RWPE2 (cell line): ENCODE data around the gene HTN3.
"Not testable (repeated sequence)": the region's sequence is repeated elsewhere in the genome, so short reads cannot be mapped to it uniquely, and the experiment has no call there.

Experiments used
- ATAC-seq: fragments of 200-7000 bp; cut with Tn5 transposase; 3 replicates; pipeline ENCODE4 v1.9.1; 2021; ENCODE audit warnings: low read depth
- DNase-seq: peaks from one replicate; pipeline ENCODE4 v3.0.0-alpha.2; 2020; ENCODE audit warnings: low spot score
- H3K27ac ChIP-seq: fragments of 450-650 bp; 2 replicates; pipeline ENCODE4 v1.5.1; 2017; ENCODE audit warnings: mild to moderate bottlenecking; ENCODE audit not compliant: poor library complexity, severe bottlenecking
- H3K27me3 ChIP-seq: fragments of 250-450 bp; sonication (Bioruptor Pico); 2 replicates; pipeline ENCODE4 v1.5.1; 2021; ENCODE audit warnings: mild to moderate bottlenecking, moderate library complexity; ENCODE audit not compliant: insufficient read depth, poor library complexity, severe bottlenecking
- H3K36me3 ChIP-seq: fragments of 250-450 bp; sonication (Bioruptor Pico); 2 replicates; pipeline ENCODE4 v1.5.1; 2020; ENCODE audit warnings: low read depth, mild to moderate bottlenecking, moderate library complexity
- H3K4me1 ChIP-seq: fragments of 250-450 bp; sonication (Bioruptor Pico); 2 replicates; pipeline ENCODE4 v1.5.1; 2021; ENCODE audit warnings: mild to moderate bottlenecking, moderate library complexity; ENCODE audit not compliant: insufficient read depth, poor library complexity, severe bottlenecking
- H3K4me3 ChIP-seq: fragments of 250-450 bp; sonication (Bioruptor Pico); 2 replicates; pipeline ENCODE4 v1.5.1; 2021; ENCODE audit warnings: mild to moderate bottlenecking, moderate library complexity; ENCODE audit not compliant: severe bottlenecking
- H3K9me3 ChIP-seq: fragments of 250-450 bp; sonication (Bioruptor Pico); 2 replicates; pipeline ENCODE4 v1.5.1; 2021; ENCODE audit warnings: mild to moderate bottlenecking, moderate library complexity; ENCODE audit not compliant: severe bottlenecking
- CTCF ChIP-seq: fragments of 450-650 bp; IDR thresholded peaks from one replicate; pipeline ENCODE4 v1.5.1; 2017; ENCODE audit warnings: mild to moderate bottlenecking, moderate library complexity; ENCODE audit not compliant: poor library complexity, severe bottlenecking

Gene HTN3

GRCh38 chr4:70028159-70028558 is at the start of gene HTN3:
HTN3 (plus strand) TSS chr4:70028459; CDS start chr4:70030741, 2,282 bp downstream.
- not testable (repeated sequence) for H3K27me3 ChIP-seq, DNase-seq, H3K4me1 ChIP-seq, H3K4me3 ChIP-seq, ATAC-seq, H3K27ac ChIP-seq, H3K36me3 ChIP-seq, H3K9me3 ChIP-seq

- TF ChIP-seq CTCF, result no peak
- no peak overlapping the region for H3K27ac ChIP-seq
- no peaks in the 10 kb centered on the region for H3K36me3 ChIP-seq
- no peaks in the 10 kb centered on the region for H3K9me3 ChIP-seq
- ATAC-seq, result peak; percentile 75
- no peaks in the 10 kb centered on the region for H3K27me3 ChIP-seq
- no peak for DNase-seq
- no peak overlapping the region for H3K4me3 ChIP-seq
- H3K4me1 ChIP-seq, result no peaks in the 10 kb centered on the region
Observed at GRCh38 chr4:69984030-69984443, 44.2 kb upstream of the HTN3 start.

- no peaks in the 10 kb centered on the region for H3K36me3 ChIP-seq
- H3K27ac ChIP-seq, result no peak overlapping the region
- TF ChIP-seq CTCF, result no peak
- no peak overlapping the region for H3K4me3 ChIP-seq
- ATAC-seq (no peak), DNase-seq (no peak)
- H3K27me3 ChIP-seq, result no peaks in the 10 kb centered on the region
- no peaks in the 10 kb centered on the region for H3K9me3 ChIP-seq
- no peaks in the 10 kb centered on the region for H3K4me1 ChIP-seq
Observed at GRCh38 chr4:69986663-69987062, 41.6 kb upstream of the HTN3 start.

- TF ChIP-seq CTCF, result no peak
- H3K27me3 ChIP-seq, result peaks cover 3% of the 10 kb centered on the region
- DNase-seq (no peak), ATAC-seq (no peak)
- no peak overlapping the region for H3K27ac ChIP-seq
- no peak overlapping the region for H3K4me3 ChIP-seq
- no peaks in the 10 kb centered on the region for H3K36me3 ChIP-seq
- H3K4me1 ChIP-seq, result no peaks in the 10 kb centered on the region
- no peaks in the 10 kb centered on the region for H3K9me3 ChIP-seq
Observed at GRCh38 chr4:69991016-69991415, 37.2 kb upstream of the HTN3 start.

GRCh38 chr4:69994782-69995181 is 33.5 kb upstream of the HTN3 start:
- peaks cover 3% of the 10 kb centered on the region for H3K27me3 ChIP-seq
- H3K27ac ChIP-seq, result no peak overlapping the region
- H3K4me3 ChIP-seq, result no peak overlapping the region
- no peak for TF ChIP-seq CTCF
- no peaks in the 10 kb centered on the region for H3K9me3 ChIP-seq
- no peaks in the 10 kb centered on the region for H3K36me3 ChIP-seq
- no peak for ATAC-seq
- DNase-seq, result no peak
- no peaks in the 10 kb centered on the region for H3K4me1 ChIP-seq
